ENCODE measurements around the gene SLC9A8.
"Not testable (repeated sequence)": the region's sequence is repeated elsewhere in the genome, so short reads cannot be mapped to it uniquely, and the experiment has no call there.

Gene SLC9A8

DNA sequence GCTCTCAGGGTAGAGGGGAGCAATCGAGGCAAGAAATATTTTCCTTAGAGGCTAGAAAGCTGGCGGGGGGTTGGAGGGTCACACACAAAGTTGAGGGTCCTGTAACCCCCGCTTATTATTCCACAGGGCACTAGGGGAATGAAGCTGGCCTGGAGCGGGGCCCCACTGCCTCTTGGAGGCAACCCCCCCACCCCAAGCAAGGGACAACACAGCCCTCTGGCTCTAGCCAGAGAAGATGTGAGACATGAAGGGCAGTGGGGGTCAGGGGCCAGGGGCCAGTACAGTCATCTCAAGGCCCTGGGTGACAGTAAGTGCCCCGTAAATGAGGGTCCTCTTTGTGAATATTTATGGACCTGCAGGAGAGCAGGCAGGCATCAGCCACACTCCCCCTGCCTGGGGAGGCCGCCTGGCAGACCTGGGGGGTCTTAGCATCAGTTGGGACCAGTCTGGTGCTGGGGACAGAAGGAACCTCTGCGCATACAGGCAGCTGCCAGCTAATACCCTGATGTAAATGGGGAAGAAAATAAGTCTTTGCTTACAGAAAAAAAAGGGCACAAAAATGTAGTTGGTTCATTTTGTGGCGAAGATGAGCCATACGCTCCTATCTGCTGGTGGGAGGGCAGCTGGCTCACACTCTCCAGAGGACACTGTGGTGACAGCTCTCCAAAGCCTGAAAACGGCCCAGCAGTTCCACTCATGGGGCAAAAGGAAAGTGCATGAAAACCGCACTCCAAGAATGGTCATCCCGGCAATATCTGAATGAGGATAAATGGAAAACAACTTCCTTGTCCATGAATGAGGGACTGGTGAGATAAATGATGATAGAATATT is 80.8 kb downstream of the SLC9A8 start:
- peak; percentile 75 for DNase-seq (ENCODE audit: low spot score)

GRCh38 chr20:49894073-49894470 is 81.4 kb downstream of the SLC9A8 start:
- no peak for DNase-seq (ENCODE audit: low spot score)

DNA sequence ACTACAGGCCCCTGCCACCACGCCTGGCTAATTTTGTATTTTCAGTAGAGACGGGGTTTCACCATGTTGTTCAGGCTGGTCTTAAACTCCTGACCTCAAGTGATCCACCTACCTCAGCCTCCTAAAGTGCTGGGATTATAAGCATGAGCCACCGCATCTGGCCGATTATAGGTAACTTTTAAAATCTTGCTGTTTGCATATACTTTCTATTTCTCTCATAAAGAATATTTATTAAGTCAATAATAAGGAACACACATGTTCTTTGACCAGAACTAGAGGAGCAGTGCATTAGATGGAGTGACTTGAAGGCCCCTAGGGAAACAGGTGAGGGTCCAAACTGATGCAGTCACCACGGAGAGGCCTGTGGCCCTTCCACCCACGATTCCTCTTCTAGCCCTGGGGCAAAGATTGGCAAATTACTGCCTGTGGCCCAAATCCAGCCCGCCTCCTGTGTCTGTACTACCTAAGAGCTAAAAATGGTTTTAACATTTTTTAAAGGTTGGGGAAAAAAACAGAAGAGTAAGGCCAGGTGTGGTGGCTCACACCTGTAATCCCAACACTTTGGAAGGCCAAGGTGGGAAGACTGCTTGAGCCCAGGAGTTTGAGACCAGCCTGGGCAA is 83.0 kb downstream of the SLC9A8 start:
- not testable (repeated sequence) for DNase-seq (ENCODE audit: low spot score)

- no peak for DNase-seq (ENCODE audit: low spot score)
Measured at GRCh38 chr20:49896204-49896603, 83.6 kb downstream of the SLC9A8 start.

DNA sequence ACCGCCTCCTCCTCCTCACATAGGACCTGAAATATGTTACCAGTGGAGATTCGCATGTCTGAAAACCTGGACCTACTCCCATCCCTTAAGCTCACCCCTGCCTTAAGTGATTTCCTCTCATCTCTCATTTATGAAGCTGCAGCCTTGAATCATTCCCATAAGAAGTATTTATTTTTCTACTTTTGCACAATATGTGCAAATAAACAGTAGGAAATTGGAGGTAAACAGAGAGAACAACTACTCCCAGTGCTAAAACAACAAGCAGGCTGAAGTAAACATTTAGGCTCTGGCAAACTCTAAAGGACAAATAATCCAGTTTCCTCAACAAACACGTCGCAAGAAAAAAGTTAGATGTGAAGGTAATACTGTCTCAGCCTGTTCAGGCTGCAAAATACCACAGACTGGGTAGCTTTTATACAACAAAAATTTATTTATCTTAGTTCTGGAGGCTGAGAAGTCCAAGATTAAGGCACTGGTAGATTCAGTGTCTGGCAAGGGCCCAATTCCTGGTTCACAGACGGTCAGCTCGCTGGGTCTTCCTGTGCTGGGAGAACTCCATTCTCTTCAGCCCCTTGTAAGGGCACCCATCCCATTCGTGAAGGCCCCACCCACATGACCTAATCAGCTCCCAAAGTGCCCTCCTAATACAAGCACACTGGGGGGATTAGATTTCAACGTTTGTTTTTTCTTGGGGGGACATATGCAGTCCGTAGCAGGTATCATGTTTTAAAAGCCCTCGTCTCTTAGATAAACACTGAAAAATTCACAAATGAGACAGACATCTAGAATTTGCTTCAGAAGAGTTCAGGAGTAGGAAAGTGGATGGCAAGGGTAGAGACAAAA is 87.1 kb downstream of the SLC9A8 start:
- DNase-seq (ENCODE audit: low spot score): no peak

DNA sequence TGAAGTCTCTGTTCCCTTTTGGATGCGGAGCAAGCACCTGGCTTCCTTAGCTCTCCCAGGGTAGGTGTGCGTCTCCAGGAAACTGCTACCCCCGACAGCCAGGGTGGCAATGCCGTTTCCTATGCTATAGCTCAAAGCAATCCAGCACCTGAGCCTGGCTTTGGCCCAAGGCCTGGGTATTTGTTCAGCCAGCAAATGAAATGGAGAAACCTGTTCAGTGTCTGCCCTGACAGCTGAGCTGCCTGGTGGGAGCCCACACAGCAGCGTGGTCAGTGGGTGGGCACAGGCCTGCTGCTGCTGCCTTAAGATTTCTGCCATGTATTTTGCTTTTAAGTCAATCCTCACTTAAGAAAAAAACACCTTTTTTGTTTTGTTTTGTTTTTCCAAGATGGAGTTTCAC is 89.0 kb downstream of the SLC9A8 start:
- no peak for DNase-seq (ENCODE audit: low spot score)

- no peak for DNase-seq (ENCODE audit: low spot score)
Measured at GRCh38 chr20:49904440-49905214, 92.0 kb downstream of the SLC9A8 start.

DNA sequence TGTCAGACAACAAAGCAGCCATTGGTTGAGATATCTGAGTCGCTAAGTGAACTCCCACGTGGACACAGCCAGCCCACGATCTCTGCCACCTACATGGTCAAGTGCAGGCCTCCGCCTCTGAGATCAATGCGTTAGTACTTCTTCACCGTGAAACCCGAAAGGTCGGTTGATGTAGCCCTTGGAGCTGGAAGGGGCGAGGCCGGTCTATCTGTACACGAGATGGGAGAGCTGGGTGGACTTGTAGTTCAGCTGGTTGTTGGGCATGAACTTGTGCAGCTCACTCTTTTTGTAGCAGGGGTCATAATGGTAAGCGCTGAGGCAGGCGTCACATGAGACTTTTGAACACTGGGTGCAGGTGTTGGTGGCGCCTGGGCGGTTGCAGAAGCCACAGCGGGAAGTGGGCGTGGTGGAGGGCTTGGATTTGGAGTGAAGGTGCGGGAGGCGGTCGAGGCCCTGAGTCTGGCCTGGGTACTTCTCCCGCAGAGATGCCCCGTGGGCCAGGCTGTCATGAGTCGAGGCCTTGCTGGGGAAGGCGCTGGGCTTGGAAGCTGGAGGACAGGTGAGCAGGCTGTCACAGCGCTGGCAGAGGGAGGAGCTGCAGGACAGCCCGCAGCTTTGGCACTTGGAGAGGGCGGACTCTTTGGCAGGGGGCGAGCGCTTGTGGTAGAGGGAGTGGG is 92.9 kb downstream of the SLC9A8 start:
- DNase-seq (ENCODE audit: low spot score): no peak

- no peak for DNase-seq (ENCODE audit: low spot score)
Measured at GRCh38 chr20:49906101-49906604, 93.5 kb downstream of the SLC9A8 start.

GRCh38 chr20:49906615-49907154 is 94.1 kb downstream of the SLC9A8 start:
- DNase-seq (ENCODE audit: low spot score): no peak

DNA sequence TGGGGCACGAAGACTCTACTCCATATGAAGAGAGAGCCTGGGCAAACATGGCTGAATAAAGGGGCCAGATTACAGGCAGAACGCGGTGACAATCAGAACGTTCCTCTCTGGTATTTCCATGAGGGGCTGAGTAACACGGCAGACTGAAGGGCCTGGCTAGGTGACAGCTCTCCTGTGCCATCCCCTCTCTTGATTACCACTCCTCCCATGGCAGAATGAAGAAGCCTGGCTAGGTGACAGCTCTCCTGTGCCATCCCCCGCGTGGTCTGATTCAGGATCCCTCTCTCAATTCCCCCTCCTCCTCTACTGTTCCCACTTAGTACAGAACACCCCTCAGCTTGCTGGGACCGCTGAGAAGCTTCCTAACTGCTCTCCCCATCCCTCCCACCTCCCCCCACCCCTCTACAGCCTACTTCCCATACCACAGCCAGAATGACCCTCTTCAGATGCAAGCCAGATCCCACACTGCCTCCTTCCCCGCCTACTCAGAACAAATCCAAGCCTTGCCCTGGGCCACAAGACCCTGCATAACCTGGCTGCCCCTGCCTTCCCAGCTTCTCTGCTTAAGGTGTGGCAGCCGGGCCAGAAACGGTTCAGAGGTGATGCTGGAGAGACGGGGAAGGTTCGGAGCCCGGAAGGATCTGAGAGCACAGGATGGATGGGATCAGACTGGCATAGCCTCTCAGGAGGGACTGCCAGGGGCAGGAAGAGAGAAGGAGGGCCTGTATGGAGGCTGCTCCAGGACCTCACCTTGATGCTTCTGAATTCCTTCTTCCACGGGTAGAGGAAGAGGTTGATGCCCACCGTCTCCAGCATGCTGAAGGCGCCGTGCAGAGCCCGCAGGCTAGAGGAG is 95.0 kb downstream of the SLC9A8 start:
- no peak for DNase-seq (ENCODE audit: low spot score)

DNA sequence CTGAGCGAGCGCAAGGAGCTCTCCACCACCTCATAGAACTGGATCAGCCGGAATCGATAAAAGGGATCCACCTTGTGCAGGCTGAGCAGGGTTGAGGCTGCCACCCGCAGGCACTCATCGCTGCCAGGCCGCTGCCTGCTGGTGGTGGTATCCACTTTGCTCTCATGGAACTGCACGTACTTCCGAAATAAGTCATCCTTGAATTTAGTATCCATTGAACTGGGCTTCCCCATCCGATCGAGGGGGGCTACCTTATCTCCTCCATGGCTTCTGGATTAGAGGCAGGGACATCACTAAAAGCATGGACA is 95.6 kb downstream of the SLC9A8 start:
- no peak for DNase-seq (ENCODE audit: low spot score)

- no peak for DNase-seq (ENCODE audit: low spot score)
Measured at GRCh38 chr20:49909499-49910339, 97.1 kb downstream of the SLC9A8 start.

GRCh38 chr20:49910340-49910706 is 97.7 kb downstream of the SLC9A8 start:
- DNase-seq (ENCODE audit: low spot score): no peak

GRCh38 chr20:49913399-49914047 is 100.9 kb downstream of the SLC9A8 start:
- DNase-seq (ENCODE audit: low spot score): no peak

- DNase-seq (ENCODE audit: low spot score): peak; percentile 42
Measured at GRCh38 chr20:49914310-49915117, 101.9 kb downstream of the SLC9A8 start.

DNA sequence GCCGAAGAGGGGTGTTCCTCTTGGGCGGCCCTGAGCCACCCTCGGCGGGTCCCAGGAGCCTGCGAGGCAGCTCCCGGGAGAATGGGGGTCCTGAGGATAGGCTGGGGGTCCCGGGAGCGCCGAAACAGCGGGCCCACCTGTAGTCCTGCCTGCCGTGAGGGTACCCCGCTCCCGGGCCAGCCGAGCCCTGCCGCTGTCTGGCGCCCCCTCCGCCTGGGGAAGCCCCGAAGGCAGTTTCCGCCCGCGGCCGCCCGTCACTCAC is 102.4 kb downstream of the SLC9A8 start:
- no peak for DNase-seq (ENCODE audit: low spot score)
